Subcutaneous preadipocyte (primary cell): Measurements from ENCODE around the gene SLC28A2. TPM values are rescaled to one million over a fixed set of nuclear protein-coding genes. Genes with fewer than 3 reads are reported as not detected.

Source experiments
- total RNA-seq: library from RNA; depleted of rRNA; stranded (reverse); fragments of >200 nt; gene quantifications from 2 replicates; pipeline ENCODE4 v1.2.3, GENCODE V29; 2012

Gene SLC28A2, protein sequence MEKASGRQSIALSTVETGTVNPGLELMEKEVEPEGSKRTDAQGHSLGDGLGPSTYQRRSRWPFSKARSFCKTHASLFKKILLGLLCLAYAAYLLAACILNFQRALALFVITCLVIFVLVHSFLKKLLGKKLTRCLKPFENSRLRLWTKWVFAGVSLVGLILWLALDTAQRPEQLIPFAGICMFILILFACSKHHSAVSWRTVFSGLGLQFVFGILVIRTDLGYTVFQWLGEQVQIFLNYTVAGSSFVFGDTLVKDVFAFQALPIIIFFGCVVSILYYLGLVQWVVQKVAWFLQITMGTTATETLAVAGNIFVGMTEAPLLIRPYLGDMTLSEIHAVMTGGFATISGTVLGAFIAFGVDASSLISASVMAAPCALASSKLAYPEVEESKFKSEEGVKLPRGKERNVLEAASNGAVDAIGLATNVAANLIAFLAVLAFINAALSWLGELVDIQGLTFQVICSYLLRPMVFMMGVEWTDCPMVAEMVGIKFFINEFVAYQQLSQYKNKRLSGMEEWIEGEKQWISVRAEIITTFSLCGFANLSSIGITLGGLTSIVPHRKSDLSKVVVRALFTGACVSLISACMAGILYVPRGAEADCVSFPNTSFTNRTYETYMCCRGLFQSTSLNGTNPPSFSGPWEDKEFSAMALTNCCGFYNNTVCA
- total RNA-seq = not detected in 2 replicates

DNA sequence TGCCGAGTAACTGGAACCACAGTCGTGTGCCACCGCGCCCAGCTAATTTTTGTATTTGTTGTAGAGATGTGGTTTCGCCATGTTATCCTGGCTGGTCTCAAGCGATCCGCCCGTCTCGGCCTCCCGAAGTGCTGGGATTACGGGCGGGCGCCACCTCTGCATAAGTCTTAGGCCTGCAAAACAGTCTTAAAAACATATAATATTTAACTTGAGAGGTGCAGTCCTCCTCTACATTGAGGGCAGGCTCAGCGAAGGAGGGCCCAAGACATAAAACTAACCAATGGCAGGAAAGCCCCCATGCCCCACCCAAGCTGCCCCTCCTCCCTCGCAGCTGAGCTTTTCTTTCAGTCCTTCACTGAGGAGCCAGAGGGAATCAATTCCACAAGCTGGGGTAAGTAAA is at the start of gene SLC28A2:
Gene SLC28A2 (plus strand): TSS at position 347 of the 400 bp plus-strand sequence. CDS start 982 bp downstream, outside the sequence.

Other genes starting within 250 kb of the SLC28A2 start
- gene SORD, start 229.0 kb upstream of the SLC28A2 start, total RNA-seq = 29.0 and 42.6 TPM in 2 replicates
- gene DUOX2, start 138.1 kb upstream of the SLC28A2 start, total RNA-seq = not detected in 2 replicates
- gene DUOXA2, start 137.9 kb upstream of the SLC28A2 start, total RNA-seq = not detected in 2 replicates
- gene DUOXA1, start 122.4 kb upstream of the SLC28A2 start, total RNA-seq = not detected in 2 replicates
- under 0.01 TPM in 1 of 2 replicates, not detected in the other for gene DUOX1, start 122.2 kb upstream of the SLC28A2 start, total RNA-seq
- gene SHF, start 64.3 kb upstream of the SLC28A2 start, total RNA-seq = 0.73 and 0.78 TPM in 2 replicates
- gene GATM, start 126.3 kb downstream of the SLC28A2 start, total RNA-seq = 0.73 and 0.98 TPM in 2 replicates